ENCODE measurements around the gene NCS1. TPM values are rescaled to one million over a fixed set of nuclear protein-coding genes. Genes with fewer than 3 reads are reported as not detected.
A peak's percentile ranks its signal among the peaks of the same experiment; 100 is the strongest.

Gene NCS1
- total RNA-seq, 1 donor from 2014 or later, result 44.8 TPM

DNA sequence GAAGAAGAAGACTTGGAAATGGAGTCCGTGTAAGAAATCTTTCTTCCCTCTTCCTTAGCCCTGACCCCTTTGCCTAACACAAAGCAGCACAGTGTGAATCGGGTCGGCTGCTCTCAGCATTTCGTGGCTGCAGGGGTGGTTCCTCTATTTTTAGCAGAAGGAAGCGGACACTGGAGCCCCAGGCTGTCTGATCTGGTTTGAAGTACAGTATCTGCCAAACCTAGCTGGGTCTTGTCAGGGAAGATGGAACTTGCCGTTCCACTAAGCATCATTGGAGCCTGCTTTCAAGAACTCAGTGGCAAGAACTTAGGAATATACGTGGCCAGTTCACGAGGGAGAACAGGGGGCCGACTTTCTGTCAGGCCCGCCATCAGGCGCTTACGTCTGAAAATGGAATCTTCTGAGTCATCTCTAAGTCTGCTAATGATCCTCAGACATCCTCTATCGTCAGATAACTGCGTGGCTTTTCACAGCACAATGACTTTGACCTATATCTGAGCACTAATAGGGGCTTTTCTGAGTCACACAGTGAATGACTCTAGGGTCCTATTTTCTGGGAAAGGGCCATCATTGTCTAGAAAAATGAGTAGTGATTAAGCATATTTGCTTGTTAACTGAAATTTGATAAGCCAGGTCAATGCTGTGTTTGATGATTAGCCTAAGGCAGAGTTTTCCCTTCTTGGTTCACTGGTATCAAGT, 43.3 kb upstream of the NCS1 start:
- Mint-ChIP-seq H3K27ac (peak overlapping the region; percentile 92), H3K36me3 (peaks cover 41% of the 10 kb centered on the region), H3K9me3 (no peaks in the 10 kb centered on the region), H3K27me3 (ENCODE audit: low read depth) (no peaks in the 10 kb centered on the region), H3K4me1 (peaks cover 41% of the 10 kb centered on the region), H3K4me3 (no peak overlapping the region)
- TF ChIP-seq, protein P1, sequence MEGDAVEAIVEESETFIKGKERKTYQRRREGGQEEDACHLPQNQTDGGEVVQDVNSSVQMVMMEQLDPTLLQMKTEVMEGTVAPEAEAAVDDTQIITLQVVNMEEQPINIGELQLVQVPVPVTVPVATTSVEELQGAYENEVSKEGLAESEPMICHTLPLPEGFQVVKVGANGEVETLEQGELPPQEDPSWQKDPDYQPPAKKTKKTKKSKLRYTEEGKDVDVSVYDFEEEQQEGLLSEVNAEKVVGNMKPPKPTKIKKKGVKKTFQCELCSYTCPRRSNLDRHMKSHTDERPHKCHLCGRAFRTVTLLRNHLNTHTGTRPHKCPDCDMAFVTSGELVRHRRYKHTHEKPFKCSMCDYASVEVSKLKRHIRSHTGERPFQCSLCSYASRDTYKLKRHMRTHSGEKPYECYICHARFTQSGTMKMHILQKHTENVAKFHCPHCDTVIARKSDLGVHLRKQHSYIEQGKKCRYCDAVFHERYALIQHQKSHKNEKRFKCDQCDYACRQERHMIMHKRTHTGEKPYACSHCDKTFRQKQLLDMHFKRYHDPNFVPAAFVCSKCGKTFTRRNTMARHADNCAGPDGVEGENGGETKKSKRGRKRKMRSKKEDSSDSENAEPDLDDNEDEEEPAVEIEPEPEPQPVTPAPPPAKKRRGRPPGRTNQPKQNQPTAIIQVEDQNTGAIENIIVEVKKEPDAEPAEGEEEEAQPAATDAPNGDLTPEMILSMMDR (IDR thresholded peaks at IDR 0.05; ENCODE audit: unreplicated experiment), result no peak
- no peak for DNase-seq (ENCODE audit: low spot score in 2 of 2, unreplicated experiment in 2 of 2)

DNA sequence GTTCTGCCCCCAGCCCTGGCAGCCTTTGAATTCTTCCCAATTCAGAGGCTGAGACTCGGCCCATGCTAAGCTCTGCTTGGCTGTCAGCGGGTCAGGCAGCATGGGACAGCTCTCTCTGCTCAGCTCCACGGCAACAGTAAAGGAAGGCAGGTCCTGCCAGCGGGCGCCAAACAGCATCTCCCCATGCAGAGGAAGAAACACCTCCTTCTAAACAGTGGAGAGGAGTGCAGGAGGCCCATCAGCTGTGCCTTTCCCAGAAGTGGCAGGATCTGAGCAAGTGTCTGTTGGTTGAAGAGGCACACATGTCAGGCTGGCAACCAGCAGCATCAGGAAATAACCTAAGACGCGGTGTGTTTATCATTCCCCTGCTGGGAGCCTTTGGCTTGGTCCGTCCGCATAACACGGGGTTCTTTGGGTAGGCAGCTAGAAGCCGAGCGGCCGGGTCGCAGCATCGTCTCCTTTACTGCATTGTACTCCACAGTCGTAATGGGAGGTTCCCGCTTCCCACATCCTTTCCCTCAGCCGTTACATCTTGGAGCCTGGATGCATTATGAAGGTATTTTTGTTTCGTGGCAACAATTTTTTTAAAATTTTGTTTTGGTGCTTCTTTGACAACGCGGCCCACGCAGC, 42.7 kb upstream of the NCS1 start:
- peak overlapping the region; percentile 92 for H3K27ac Mint-ChIP-seq

GRCh38 chr9:130132746-130133145, 39.5 kb upstream of the NCS1 start:
- no peak overlapping the region for H3K4me3 Mint-ChIP-seq
- TF ChIP-seq, protein P1 (IDR thresholded peaks at IDR 0.05; ENCODE audit: unreplicated experiment), result no peak
- no peak overlapping the region for H3K27ac Mint-ChIP-seq
- DNase-seq (ENCODE audit: low spot score in 2 of 2, unreplicated experiment in 2 of 2), result no peak
- peaks cover 52% of the 10 kb centered on the region for H3K36me3 Mint-ChIP-seq
- H3K27me3 Mint-ChIP-seq (ENCODE audit: low read depth), result no peaks in the 10 kb centered on the region
- H3K9me3 Mint-ChIP-seq, result no peaks in the 10 kb centered on the region
- peaks cover 24% of the 10 kb centered on the region for H3K4me1 Mint-ChIP-seq

More for the DNA sequence above, 42.7 kb upstream of the NCS1 start:
- Mint-ChIP-seq H3K36me3 (peaks cover 43% of the 10 kb centered on the region), H3K4me1 (peaks cover 35% of the 10 kb centered on the region), H3K4me3 (no peak overlapping the region), H3K9me3 (no peaks in the 10 kb centered on the region), H3K27me3 (ENCODE audit: low read depth) (no peaks in the 10 kb centered on the region)
- no peak for DNase-seq (ENCODE audit: low spot score in 2 of 2, unreplicated experiment in 2 of 2)
- TF ChIP-seq, protein P1 (IDR thresholded peaks at IDR 0.05; ENCODE audit: unreplicated experiment), result no peak

DNA sequence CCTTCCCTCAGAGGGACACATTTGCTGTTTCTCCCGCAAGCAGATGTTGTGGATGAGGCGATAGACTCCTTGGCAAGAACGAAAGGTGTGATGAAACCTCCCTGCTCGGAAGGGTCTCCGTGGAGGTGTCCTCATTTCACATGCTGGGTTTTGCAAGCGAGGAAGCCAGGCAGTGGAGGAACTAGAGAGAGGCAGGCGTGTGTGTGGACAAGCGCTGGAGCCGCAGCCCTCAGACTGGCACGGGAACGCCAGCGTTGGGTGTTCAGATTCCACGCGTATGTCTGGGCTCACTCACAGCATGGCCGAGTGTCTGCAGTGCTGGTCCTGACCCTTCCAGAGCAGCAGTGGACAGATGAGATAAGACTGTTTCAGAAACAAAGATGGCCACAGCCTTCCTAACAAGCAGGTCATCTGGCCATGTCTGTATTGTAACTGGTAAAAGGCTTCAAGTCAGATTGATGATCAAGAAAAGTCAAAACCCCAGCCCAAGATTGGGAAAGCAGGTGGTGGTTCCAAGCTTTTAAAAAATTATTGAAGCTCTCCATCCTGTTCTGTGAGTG, 35.0 kb upstream of the NCS1 start:
- Mint-ChIP-seq H3K27ac (peak overlapping the region; percentile 53), H3K9me3 (no peaks in the 10 kb centered on the region), H3K4me3 (no peak overlapping the region), H3K4me1 (peaks cover 34% of the 10 kb centered on the region), H3K36me3 (peaks cover 22% of the 10 kb centered on the region), H3K27me3 (ENCODE audit: low read depth) (no peaks in the 10 kb centered on the region)
- TF ChIP-seq, protein P1 (IDR thresholded peaks at IDR 0.05; ENCODE audit: unreplicated experiment), result no peak
- DNase-seq (ENCODE audit: low spot score in 2 of 2, unreplicated experiment in 2 of 2), result no peak

DNA sequence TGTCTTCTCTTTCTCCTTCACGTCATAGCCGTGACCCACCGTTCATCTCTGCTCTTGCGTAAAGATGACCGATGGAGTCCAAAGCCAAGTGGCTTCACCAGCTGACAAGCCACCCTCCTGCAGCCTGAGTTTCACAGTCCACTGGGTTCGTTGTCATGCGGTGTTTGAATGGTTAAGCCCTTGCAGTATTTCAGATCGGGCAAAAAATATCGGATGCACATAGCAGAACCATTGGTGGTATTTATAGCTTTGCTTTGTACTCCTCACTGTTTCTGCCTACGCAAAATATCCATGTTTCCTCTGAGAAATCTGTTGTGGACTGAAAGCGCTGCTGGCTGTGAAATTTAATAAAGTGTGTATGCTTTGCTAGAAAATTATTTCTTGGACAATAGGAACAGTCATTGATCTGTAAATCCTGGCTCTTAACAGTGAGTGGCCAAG, 34.5 kb upstream of the NCS1 start:
- Mint-ChIP-seq H3K36me3 (peaks cover 22% of the 10 kb centered on the region), H3K9me3 (no peaks in the 10 kb centered on the region), H3K4me1 (peaks cover 36% of the 10 kb centered on the region), H3K4me3 (no peak overlapping the region), H3K27ac (peak overlapping the region; percentile 84), H3K27me3 (ENCODE audit: low read depth) (no peaks in the 10 kb centered on the region)
- DNase-seq (ENCODE audit: low spot score in 2 of 2, unreplicated experiment in 2 of 2), result no peak
- TF ChIP-seq, protein P1 (IDR thresholded peaks at IDR 0.05; ENCODE audit: unreplicated experiment), result no peak

All from mesothelial cell of epicardium (in vitro differentiated cells).